Stimulated activated CD8-positive, alpha-beta memory T cell treated with anti-CD3 and anti-CD28 coated beads, Interleukin-15, amount 100 ng/mL, for 48 hours (primary cell): ENCODE measurements around the gene ALPI.
A peak's percentile ranks its signal among the peaks of the same experiment; 100 is the strongest.

Experiments
- DNase-seq, 2 donors: peaks; one replicate each; pipeline ENCODE4 v3.0.0-alpha.2; 2020; ENCODE audit warnings: low read depth in 2 of 2

Gene ALPI

GRCh38 chr2:232501331-232501771 is 45.4 kb downstream of the ALPI start:
- DNase-seq = no peak

- DNase-seq = no peak
Observed at GRCh38 chr2:232501794-232502390, 45.9 kb downstream of the ALPI start.

- DNase-seq = no peak
Observed at GRCh38 chr2:232502511-232502910, 46.6 kb downstream of the ALPI start.

- peak; percentile 14 to 19 for DNase-seq
Observed at GRCh38 chr2:232502911-232503808, 47.2 kb downstream of the ALPI start.

GRCh38 chr2:232503809-232504323 is 47.9 kb downstream of the ALPI start:
- DNase-seq = no peak

- DNase-seq = no peak
Observed at GRCh38 chr2:232504438-232504837, 48.5 kb downstream of the ALPI start.

GRCh38 chr2:232505856-232506255 is 49.9 kb downstream of the ALPI start:
- no peak for DNase-seq

GRCh38 chr2:232506709-232507108 is 50.8 kb downstream of the ALPI start:
- DNase-seq = no peak

GRCh38 chr2:232508251-232508650 is 52.3 kb downstream of the ALPI start:
- DNase-seq = no peak
